ENCODE measurements around the gene SBNO2.
A peak's percentile ranks its signal among the peaks of the same experiment; 100 is the strongest.

Gene SBNO2

GRCh38 chr19:1222394-1222793 lies 48.3 kb upstream of the SBNO2 start (continued):
- TF ChIP-seq CSRNP3 (CRISPR knock-in tag; IDR thresholded peaks at IDR 0.05) (no peak), SNAI2 (CRISPR knock-in tag; IDR thresholded peaks at IDR 0.05) (no peak), TSHZ2 (CRISPR knock-in tag; IDR thresholded peaks at IDR 0.05) (no peak)

GRCh38 chr19:1221904-1222255 lies 47.8 kb upstream of the SBNO2 start:
- ATAC-seq = no peak
- TF ChIP-seq CSDC2 (CRISPR knock-in tag; IDR thresholded peaks at IDR 0.05) (no peak), ZFP3 (CRISPR knock-in tag; IDR thresholded peaks at IDR 0.05) (no peak), ZNF565 (CRISPR knock-in tag; conservative IDR thresholded peaks at IDR 0.05; ENCODE audit: low read depth) (no peak)

GRCh38 chr19:1220976-1221903 lies 47.2 kb upstream of the SBNO2 start:
- no peak for TF ChIP-seq CREB5 (CRISPR knock-in tag; IDR thresholded peaks at IDR 0.05; ENCODE audit: low read depth)
- TF ChIP-seq PATZ1 (CRISPR knock-in tag; IDR thresholded peaks at IDR 0.05; ENCODE audit: borderline replicate concordance) = no peak
- no peak for TF ChIP-seq SNAI2 (CRISPR knock-in tag; IDR thresholded peaks at IDR 0.05)
- TF ChIP-seq ZNF8 (CRISPR knock-in tag; IDR thresholded peaks at IDR 0.05) = no peak
- ATAC-seq = peak; percentile 53

- no peak for TF ChIP-seq TSHZ2 (CRISPR knock-in tag; IDR thresholded peaks at IDR 0.05)
- TF ChIP-seq CREB5 (CRISPR knock-in tag; IDR thresholded peaks at IDR 0.05; ENCODE audit: low read depth) = no peak
- TF ChIP-seq POU6F1 (CRISPR knock-in tag; IDR thresholded peaks at IDR 0.05; ENCODE audit: borderline replicate concordance, low read depth) = no peak
- no peak for TF ChIP-seq TCF4 (CRISPR knock-in tag; IDR thresholded peaks at IDR 0.05; ENCODE audit: borderline replicate concordance)
- no peak for TF ChIP-seq OSR1 (CRISPR knock-in tag; IDR thresholded peaks at IDR 0.05)
- TF ChIP-seq BACH2 (CRISPR knock-in tag; IDR thresholded peaks at IDR 0.05; ENCODE audit: borderline replicate concordance) = no peak
- ATAC-seq = no peak
These were observed 46.4 kb upstream of the SBNO2 start for GRCh38 chr19:1220477-1220930.
